Liver (tissue), 9 donors: ENCODE measurements around the gene STT3B. TPM values are rescaled to one million over a fixed set of nuclear protein-coding genes. Genes with fewer than 3 reads are reported as not detected.

Experiments
- DNase-seq: peaks from one replicate; pipeline ENCODE4 v3.0.0-alpha.2; 2017; ENCODE audit warnings: low spot score
- H3K27ac ChIP-seq, 2 donors: one replicate each; pipeline ENCODE4 v1.7.0; 2013; ENCODE audit warnings: inconsistent platforms in 2 of 2, low read length in 2 of 2, control low read depth in 1 of 2, low read depth in 1 of 2, mild to moderate bottlenecking in 1 of 2
- H3K27me3 ChIP-seq, 4 donors: one replicate each; pipeline versions ENCODE4 v1.6.1 to v1.7.0; 2013; ENCODE audit warnings: low read length in 3 of 4, inconsistent platforms in 1 of 4, mild to moderate bottlenecking in 1 of 4, moderate library complexity in 1 of 4; ENCODE audit not compliant: control insufficient read depth in 4 of 4, insufficient read depth in 4 of 4
- H3K36me3 ChIP-seq, 4 donors: one replicate each; pipeline versions ENCODE4 v1.6.1 to v1.7.0; 2013; ENCODE audit warnings: low read length in 3 of 4, mild to moderate bottlenecking in 3 of 4, low read depth in 1 of 4, moderate library complexity in 1 of 4; ENCODE audit not compliant: control insufficient read depth in 4 of 4, insufficient read depth in 3 of 4
- H3K4me1 ChIP-seq, 4 donors: one replicate each; pipeline versions ENCODE4 v1.6.1 to v1.7.0; 2013; ENCODE audit warnings: low read length in 3 of 4, mild to moderate bottlenecking in 3 of 4, moderate library complexity in 1 of 4; ENCODE audit not compliant: control insufficient read depth in 4 of 4, insufficient read depth in 4 of 4
- H3K4me3 ChIP-seq, 3 donors: one replicate each; pipeline versions ENCODE4 v1.6.1 to v1.7.0; 2013; ENCODE audit warnings: low read length in 3 of 3, control low read depth in 1 of 3, low read depth in 1 of 3, mild to moderate bottlenecking in 1 of 3
- H3K9ac ChIP-seq, 2 donors: one replicate each; pipeline ENCODE4 v1.7.0; 2013; ENCODE audit warnings: low read length in 2 of 2, mild to moderate bottlenecking in 2 of 2, moderate library complexity in 2 of 2, control low read depth in 1 of 2, low read depth in 1 of 2
- H3K9me3 ChIP-seq, 4 donors: one replicate each; pipeline versions ENCODE4 v1.6.1 to v1.7.0; 2013; ENCODE audit warnings: low read length in 3 of 4; ENCODE audit not compliant: control insufficient read depth in 4 of 4
- ATF3 ChIP-seq: IDR thresholded peaks from 2 replicates; pipeline ENCODE4 v1.6.1; 2016; ENCODE audit warnings: antibody characterized with exemption
- EGR1 ChIP-seq, 2 donors: IDR thresholded peaks; 2 replicates each; pipeline ENCODE4 v1.6.1; 2016 to 2018; ENCODE audit warnings: antibody characterized with exemption in 2 of 2, low read depth in 2 of 2
- FOXA1 ChIP-seq: IDR thresholded peaks from 2 replicates; pipeline ENCODE4 v1.6.1; 2016; ENCODE audit warnings: antibody characterized with exemption
- GABPA ChIP-seq, 2 donors: IDR thresholded peaks in 1 of 2; conservative IDR thresholded peaks in 1 of 2; 2 replicates each; pipeline ENCODE4 v1.6.1; 2016; ENCODE audit warnings: antibody characterized with exemption in 2 of 2, mild to moderate bottlenecking in 1 of 2, moderate library complexity in 1 of 2
- HNF4G ChIP-seq: IDR thresholded peaks from 2 replicates; pipeline ENCODE4 v1.6.1; 2016; ENCODE audit warnings: antibody characterized with exemption
- MAX ChIP-seq: IDR thresholded peaks from 2 replicates; pipeline ENCODE4 v1.6.1; 2016; ENCODE audit warnings: antibody characterized with exemption
- RXRA ChIP-seq, 2 donors: IDR thresholded peaks; 2 replicates each; pipeline ENCODE4 v1.6.1; 2017 to 2018; ENCODE audit warnings: antibody characterized with exemption in 2 of 2, mild to moderate bottlenecking in 1 of 2
- SP1 ChIP-seq: IDR thresholded peaks from 2 replicates; pipeline ENCODE4 v1.6.1; 2018; ENCODE audit warnings: antibody characterized with exemption, mild to moderate bottlenecking
- TAF1 ChIP-seq: conservative IDR thresholded peaks from 2 replicates; pipeline ENCODE4 v1.6.1; 2016; ENCODE audit warnings: antibody characterized with exemption, mild to moderate bottlenecking
- YY1 ChIP-seq: IDR thresholded peaks from 2 replicates; pipeline ENCODE4 v1.6.1; 2016; ENCODE audit warnings: antibody characterized with exemption, mild to moderate bottlenecking
- WGBS: extraction: QIAGEN DNeasy Blood & Tissue Kit; methylation state at CpG from one replicate; pipeline ENCODE4 v1.1.7; 2013; 5-methylcytosine and 5-hydroxymethylcytosine counted together
- polyA plus RNA-seq, 2 donors: library from polyadenylated mRNA; stranded (reverse) in 1 of 2; unstranded in 1 of 2; fragments of 200-250 nt in 1 of 2; fragments of >200 nt in 1 of 2; fragmentation: Nextera tagmentation in 1 of 2; extraction: Ambion mirVana in 1 of 2; gene quantifications; one replicate each; pipeline versions ENCODE4 v1.2.1 to v1.2.3, GENCODE V29; 2013 to 2015
- total RNA-seq, 2 donors: library from RNA; depleted of rRNA; stranded (reverse); fragments of >200 nt; gene quantifications; one replicate each; pipeline ENCODE4 v1.2.3, GENCODE V29; 2014
- TF ChIP-seq, protein P1 (sequence below): IDR thresholded peaks from 2 replicates; pipeline ENCODE4 v1.6.1; 2016; ENCODE audit warnings: antibody characterized with exemption, mild to moderate bottlenecking
- TF ChIP-seq, protein P2 (sequence below): IDR thresholded peaks from 2 replicates; pipeline ENCODE4 v1.6.1; 2016; ENCODE audit warnings: antibody characterized with exemption
- TF ChIP-seq, protein P3 (sequence below): fragments of 150-350 bp; IDR thresholded peaks from 2 replicates; pipeline ENCODE4 v1.5.1; 2017; ENCODE audit warnings: improper control_type of control experiment, low read depth, low read length; ENCODE audit not compliant: missing input control
- donor health status: healthy.
- donor health status: healthy.
- donor health status: healthy.
- donor health status: healthy.
- donor health status: healthy.

Gene STT3B
- total and polyA plus RNA-seq, 4 donors = 23.9 to 128 (median 85.5) TPM

GRCh38 chr3:31522152-31522551 is 10.6 kb upstream of the STT3B start:
- H3K4me3 ChIP-seq = no peak overlapping the region
- WGBS = 63% methylated on average over 1 of the region's 1 CpG
- no peak for DNase-seq
- no peaks in the 10 kb centered on the region for H3K27me3 ChIP-seq
- no peak overlapping the region for H3K9ac ChIP-seq
- no peaks in the 10 kb centered on the region for H3K4me1 ChIP-seq
- H3K9me3 ChIP-seq = no peaks in the 10 kb centered on the region
- no peak overlapping the region for H3K27ac ChIP-seq
- TF ChIP-seq HNF4G (no peak), EGR1 (IDR thresholded peaks at IDR 0.05; ENCODE audit: low read depth in 2 of 2) (no peak), MAX (no peak), RXRA (IDR thresholded peaks at IDR 0.05) (no peak), GABPA (IDR thresholded peaks at IDR 0.05 in 1 of 2, conservative IDR thresholded peaks at IDR 0.05 in 1 of 2) (no peak), YY1 (no peak), ATF3 (no peak)
- TF ChIP-seq, protein P1, sequence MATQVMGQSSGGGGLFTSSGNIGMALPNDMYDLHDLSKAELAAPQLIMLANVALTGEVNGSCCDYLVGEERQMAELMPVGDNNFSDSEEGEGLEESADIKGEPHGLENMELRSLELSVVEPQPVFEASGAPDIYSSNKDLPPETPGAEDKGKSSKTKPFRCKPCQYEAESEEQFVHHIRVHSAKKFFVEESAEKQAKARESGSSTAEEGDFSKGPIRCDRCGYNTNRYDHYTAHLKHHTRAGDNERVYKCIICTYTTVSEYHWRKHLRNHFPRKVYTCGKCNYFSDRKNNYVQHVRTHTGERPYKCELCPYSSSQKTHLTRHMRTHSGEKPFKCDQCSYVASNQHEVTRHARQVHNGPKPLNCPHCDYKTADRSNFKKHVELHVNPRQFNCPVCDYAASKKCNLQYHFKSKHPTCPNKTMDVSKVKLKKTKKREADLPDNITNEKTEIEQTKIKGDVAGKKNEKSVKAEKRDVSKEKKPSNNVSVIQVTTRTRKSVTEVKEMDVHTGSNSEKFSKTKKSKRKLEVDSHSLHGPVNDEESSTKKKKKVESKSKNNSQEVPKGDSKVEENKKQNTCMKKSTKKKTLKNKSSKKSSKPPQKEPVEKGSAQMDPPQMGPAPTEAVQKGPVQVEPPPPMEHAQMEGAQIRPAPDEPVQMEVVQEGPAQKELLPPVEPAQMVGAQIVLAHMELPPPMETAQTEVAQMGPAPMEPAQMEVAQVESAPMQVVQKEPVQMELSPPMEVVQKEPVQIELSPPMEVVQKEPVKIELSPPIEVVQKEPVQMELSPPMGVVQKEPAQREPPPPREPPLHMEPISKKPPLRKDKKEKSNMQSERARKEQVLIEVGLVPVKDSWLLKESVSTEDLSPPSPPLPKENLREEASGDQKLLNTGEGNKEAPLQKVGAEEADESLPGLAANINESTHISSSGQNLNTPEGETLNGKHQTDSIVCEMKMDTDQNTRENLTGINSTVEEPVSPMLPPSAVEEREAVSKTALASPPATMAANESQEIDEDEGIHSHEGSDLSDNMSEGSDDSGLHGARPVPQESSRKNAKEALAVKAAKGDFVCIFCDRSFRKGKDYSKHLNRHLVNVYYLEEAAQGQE = no peak
- TF ChIP-seq, protein P2, sequence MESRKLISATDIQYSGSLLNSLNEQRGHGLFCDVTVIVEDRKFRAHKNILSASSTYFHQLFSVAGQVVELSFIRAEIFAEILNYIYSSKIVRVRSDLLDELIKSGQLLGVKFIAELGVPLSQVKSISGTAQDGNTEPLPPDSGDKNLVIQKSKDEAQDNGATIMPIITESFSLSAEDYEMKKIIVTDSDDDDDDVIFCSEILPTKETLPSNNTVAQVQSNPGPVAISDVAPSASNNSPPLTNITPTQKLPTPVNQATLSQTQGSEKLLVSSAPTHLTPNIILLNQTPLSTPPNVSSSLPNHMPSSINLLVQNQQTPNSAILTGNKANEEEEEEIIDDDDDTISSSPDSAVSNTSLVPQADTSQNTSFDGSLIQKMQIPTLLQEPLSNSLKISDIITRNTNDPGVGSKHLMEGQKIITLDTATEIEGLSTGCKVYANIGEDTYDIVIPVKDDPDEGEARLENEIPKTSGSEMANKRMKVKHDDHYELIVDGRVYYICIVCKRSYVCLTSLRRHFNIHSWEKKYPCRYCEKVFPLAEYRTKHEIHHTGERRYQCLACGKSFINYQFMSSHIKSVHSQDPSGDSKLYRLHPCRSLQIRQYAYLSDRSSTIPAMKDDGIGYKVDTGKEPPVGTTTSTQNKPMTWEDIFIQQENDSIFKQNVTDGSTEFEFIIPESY = no peak
- no peaks in the 10 kb centered on the region for H3K36me3 ChIP-seq

DNA sequence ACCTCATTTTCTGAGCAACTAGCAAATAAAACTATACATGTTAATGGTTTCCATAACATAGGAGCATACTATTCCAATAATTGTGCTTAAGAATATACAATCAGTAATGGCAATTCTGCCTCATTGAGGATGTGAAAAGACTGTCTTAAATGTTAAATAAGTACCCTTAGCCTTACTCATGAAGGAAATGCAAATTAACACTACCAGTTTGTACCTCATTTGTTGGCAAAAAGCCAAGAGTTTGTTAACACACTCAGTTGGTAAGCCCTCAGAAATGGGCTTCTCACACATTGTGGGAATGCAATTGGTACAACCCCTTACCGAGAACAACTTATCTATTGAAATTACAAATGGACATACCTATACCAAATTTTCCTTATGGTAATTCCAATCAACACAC is 9.2 kb upstream of the STT3B start:
- H3K27me3 ChIP-seq = no peaks in the 10 kb centered on the region
- no peak for TF ChIP-seq TAF1
- TF ChIP-seq MAX = no peak
- no peaks in the 10 kb centered on the region for H3K4me1 ChIP-seq
- no peaks in the 10 kb centered on the region for H3K9me3 ChIP-seq
- H3K36me3 ChIP-seq = no peaks in the 10 kb centered on the region
- 92% methylated on average over 1 of the region's 1 CpG for WGBS
- no peak overlapping the region for H3K9ac ChIP-seq
- H3K4me3 ChIP-seq = no peak overlapping the region
- no peak overlapping the region for H3K27ac ChIP-seq
- DNase-seq = no peak

DNA sequence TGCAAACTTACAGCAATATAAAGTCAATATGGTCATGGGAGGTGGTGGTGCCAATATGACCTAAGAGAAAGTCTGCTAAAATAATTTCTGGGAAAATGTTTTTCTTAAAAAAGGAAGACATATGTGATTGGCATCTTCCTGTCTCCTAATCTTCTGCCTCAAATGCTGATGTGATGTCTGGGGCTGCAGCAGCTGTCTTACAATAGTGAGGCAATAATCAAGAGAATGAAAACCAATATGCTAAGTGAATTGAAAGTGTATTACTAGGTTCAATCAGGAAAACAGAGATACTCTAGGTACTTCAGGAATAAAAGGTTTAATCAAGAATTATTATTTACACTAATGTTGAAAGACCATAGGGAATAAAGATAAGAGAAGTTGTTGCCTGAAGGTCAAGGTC is 7.2 kb upstream of the STT3B start:
- H3K9ac ChIP-seq = no peak overlapping the region
- no peak overlapping the region for H3K27ac ChIP-seq
- H3K36me3 ChIP-seq = no peaks in the 10 kb centered on the region
- no peaks in the 10 kb centered on the region for H3K27me3 ChIP-seq
- H3K4me1 ChIP-seq = peaks cover 0 to 4% (median under 1%) of the 10 kb centered on the region in 4 donors
- H3K4me3 ChIP-seq = no peak overlapping the region
- DNase-seq = no peak
- no peaks in the 10 kb centered on the region for H3K9me3 ChIP-seq
- no peak for TF ChIP-seq RXRA (IDR thresholded peaks at IDR 0.05)
- no peak for TF ChIP-seq SP1
- TF ChIP-seq FOXA1 = no peak
- TF ChIP-seq YY1 = no peak
- no peak for TF ChIP-seq EGR1 (IDR thresholded peaks at IDR 0.05; ENCODE audit: low read depth in 2 of 2)
- TF ChIP-seq GABPA (IDR thresholded peaks at IDR 0.05 in 1 of 2, conservative IDR thresholded peaks at IDR 0.05 in 1 of 2) = no peak
- TF ChIP-seq, protein P1 = no peak
- no peak for TF ChIP-seq MAX
- TF ChIP-seq, protein P3, sequence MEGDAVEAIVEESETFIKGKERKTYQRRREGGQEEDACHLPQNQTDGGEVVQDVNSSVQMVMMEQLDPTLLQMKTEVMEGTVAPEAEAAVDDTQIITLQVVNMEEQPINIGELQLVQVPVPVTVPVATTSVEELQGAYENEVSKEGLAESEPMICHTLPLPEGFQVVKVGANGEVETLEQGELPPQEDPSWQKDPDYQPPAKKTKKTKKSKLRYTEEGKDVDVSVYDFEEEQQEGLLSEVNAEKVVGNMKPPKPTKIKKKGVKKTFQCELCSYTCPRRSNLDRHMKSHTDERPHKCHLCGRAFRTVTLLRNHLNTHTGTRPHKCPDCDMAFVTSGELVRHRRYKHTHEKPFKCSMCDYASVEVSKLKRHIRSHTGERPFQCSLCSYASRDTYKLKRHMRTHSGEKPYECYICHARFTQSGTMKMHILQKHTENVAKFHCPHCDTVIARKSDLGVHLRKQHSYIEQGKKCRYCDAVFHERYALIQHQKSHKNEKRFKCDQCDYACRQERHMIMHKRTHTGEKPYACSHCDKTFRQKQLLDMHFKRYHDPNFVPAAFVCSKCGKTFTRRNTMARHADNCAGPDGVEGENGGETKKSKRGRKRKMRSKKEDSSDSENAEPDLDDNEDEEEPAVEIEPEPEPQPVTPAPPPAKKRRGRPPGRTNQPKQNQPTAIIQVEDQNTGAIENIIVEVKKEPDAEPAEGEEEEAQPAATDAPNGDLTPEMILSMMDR = no peak
